UCSD-AML1 (cell line): ENCODE measurements around the gene CST7.

Experiments used
- DNase-seq: peaks from one replicate; lab custom pipeline; 2025; ENCODE audit not compliant: unreplicated experiment; lab: John Stamatoyannopoulos, UW

CST7 gene

GRCh38 chr20:24963672-24964505 is 14.8 kb downstream of the CST7 start:
- no peak for DNase-seq

DNA sequence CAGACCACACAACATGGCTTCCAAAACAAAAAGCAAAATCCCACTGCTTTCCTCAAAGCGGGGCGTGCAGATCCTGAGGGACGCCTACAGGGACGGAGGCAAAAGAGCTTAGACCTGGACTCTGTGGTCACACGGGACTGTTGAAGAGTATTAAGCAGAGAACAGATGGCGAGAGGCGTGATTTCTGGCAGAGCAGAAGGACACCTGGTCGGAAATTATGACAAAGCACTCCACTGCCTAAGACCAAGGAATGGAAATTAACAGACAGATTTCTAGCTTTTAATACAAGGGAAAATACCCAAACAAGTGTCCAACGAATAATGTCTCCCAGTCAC is 15.4 kb downstream of the CST7 start:
- no peak for DNase-seq

DNA sequence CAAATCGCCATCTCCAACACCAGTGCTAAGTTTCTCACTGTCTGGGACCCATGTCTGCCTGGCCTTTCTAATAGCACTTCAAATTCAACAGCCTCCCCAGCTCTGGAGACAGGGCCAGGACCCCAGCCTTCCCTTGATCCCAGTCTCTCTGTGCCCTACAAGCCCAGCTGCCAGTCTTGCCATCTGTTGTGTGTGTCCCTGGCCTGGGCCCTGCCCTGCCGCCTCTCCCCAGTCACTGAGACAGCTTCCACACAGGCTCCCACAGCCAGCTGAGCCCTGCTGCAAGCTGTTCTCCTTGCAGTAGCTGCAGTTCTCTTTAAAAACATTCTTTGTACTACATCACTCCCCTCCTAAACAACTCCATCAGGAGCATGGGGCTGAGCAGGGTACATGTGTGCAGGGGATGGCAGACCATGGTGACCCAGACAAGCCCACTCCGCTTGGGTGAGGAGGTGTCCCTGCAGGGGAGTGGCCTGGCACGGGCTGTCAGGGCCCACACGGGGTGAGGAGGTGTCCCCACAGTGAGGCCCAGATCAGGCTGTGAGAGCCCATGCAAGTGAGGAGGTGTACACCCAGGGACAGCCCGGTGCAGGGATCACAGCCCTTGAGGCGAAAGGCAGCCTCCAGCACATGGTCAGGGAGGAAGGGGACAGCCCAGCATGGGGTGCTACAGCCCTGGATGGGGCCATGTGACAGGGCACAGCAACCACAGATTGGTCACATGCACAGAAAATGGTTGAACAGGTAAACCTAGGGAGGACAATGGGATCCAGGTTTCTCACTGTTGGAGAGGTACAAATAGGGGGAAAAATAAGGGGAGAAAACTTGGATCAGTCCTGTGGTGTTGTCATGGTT is 16.2 kb downstream of the CST7 start:
- no peak for DNase-seq

GRCh38 chr20:24966317-24967012 is 17.4 kb downstream of the CST7 start:
- DNase-seq: no peak

DNA sequence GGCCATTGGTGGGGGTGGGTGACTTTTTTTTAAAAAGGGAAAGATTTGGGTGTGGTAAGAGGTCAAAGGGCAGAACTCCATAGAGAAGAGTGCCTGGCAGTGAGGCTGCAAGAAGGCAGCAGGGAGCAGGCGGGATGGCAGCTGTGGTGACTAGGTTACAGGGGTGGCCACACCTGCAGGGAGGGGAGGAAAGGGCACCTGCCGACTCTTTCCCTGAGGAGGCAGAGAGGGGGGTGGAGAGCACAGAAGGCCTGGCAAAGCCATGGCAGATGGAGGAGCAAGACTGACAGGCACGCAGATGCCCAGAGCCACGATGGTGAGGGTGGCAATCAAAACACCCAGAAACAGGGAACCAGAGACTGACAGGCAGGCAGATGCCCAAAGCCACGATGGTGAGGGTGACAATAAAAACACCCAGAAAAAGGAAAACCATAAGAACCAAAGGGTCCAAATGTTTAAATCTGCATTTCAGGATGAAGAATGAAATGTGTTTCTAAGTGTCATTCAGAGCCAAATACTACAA is 19.3 kb downstream of the CST7 start:
- no peak for DNase-seq

GRCh38 chr20:24969186-24970029 is 20.3 kb downstream of the CST7 start:
- no peak for DNase-seq

DNA sequence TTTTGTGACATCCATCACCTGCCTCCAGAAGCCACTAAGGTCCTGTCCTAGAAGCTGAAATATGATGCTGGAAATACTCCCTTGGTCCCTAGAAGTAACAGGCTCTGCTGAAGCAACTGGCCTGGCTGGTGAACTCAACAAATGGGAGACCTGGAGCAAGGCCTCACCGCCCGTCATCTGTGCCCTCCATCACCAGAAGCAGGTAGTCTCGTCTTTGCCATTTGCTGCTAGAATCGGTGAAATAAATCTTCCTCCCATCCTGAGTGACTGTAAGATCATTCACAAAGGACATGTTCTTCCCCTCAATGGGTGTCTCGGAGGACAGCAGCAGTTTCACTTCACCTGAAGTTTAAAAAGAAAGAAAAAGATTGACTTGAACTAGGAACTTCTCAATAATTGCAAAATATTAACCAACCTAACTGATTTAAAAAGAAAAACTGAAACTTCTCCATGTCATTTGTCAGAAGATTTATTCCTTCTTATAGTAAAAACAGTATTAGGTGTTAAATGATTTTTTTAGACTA is 21.0 kb downstream of the CST7 start:
- DNase-seq: no peak

DNA sequence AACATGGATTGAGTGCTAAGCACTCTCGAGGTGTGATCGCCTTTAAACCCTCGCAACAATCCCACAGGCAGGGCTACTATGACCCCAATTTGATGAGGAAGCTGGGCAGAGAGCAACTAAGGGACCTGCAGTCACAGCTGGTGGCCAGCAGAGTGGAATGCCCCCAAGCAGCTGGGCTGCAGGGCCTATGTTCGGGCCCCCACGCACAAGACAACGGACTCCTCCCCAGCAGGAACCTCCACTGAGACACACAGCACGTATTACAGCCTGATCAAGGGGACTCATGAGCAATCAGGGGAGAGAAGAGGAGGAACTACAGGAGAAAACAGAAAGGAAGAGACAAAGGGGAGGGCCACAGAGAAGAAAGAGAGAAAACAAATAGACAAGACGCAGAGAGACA is 21.7 kb downstream of the CST7 start:
- no peak for DNase-seq

DNA sequence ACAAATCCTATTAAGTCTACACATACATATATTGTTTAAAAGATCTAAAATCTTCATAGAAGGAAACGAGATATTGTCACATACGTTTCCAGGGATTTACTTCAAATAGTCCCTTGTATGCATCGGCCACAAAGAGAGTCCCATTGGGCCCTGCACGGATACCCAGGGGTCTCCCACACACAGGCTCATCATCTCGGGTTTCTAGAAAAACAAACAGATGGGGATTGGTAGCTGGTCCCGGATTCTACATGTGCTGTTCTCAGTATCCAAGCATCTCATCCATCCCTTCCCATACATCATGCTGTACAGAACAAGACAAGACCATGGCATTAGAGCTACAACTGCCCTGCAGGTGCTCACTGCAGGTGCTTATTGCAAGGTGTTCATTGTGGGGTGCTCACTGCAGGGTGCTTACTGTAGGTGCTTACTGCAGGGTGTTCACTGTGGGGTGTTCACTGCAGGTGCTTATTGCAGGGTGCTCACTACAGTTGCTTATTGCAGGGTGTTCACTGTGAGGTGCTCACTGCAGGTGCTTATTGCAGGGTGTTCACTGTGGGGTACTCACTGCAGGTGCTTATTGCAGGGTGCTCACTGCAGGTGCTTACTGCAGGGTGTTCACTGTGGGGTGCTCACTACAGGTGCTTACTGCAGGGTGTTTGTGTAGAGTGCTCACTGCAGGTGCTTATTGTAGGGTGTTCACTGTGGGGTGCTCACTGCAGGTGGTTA is 22.5 kb downstream of the CST7 start:
- no peak for DNase-seq

- DNase-seq: no peak
Measured at GRCh38 chr20:24972341-24972740, 23.3 kb downstream of the CST7 start.

- no peak for DNase-seq
Measured at GRCh38 chr20:24977336-24977735, 28.3 kb downstream of the CST7 start.

DNA sequence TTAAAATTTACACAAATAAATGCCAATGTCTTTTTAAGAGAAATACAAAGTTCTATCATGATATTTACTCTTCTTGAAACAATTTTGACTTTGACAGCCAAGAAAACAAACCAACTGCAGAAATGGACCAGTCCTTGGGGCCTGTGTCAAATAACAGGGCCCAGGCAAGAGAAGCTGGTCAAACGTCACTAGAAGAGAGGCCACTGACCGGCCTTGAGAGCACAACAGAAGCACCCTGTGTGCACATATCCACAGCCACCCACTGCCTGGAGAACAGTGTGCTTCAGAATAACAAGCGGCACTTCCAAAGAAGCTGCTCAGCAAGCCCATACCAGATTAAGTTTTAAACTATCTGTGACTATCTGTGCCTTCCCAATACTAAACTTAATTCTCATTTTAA is 28.7 kb downstream of the CST7 start:
- DNase-seq: no peak

DNA sequence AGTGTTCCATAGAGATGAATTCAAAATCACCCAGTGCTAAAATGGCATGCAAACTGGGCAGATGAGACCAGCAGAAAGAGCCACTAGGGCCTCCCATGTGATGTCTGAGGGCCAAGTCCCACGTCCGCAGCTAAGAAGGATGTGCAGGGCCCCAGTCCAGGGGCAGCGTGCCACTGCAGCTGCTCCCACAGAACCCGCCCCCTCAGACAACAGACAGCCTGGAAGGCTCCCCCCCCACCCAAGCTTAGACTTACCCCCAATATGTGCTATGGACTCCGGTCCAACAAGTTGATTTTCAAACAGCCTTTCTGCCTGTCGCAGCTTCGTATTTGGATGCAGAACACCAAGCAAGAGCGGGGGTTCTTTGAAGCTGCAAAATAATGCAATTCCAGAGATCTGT is 29.4 kb downstream of the CST7 start:
- DNase-seq: no peak

GRCh38 chr20:24979036-24979960 is 30.2 kb downstream of the CST7 start:
- DNase-seq: no peak

GRCh38 chr20:24980291-24981053 is 31.4 kb downstream of the CST7 start:
- DNase-seq: no peak

GRCh38 chr20:24981282-24981681 is 32.2 kb downstream of the CST7 start:
- no peak for DNase-seq

DNA sequence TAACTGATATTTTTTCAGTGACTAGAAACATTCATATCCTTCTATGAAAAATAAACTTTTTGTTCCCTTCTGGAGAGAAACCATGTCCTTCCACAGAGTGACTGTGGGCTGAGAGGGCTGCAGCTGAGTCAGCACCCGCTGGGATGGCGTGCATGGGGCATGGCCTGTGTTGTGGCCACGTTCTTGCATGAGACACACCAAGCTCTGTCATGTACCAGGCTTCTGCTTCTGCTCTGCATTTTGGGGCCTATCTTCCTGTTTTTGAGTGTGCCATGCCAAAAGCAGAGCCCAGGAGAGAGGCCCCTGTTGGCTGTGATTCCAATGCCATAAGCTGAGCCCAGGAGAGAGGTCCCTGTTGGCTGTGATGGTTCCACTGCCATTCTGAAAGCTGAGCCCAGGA is 32.7 kb downstream of the CST7 start:
- no peak for DNase-seq

DNA sequence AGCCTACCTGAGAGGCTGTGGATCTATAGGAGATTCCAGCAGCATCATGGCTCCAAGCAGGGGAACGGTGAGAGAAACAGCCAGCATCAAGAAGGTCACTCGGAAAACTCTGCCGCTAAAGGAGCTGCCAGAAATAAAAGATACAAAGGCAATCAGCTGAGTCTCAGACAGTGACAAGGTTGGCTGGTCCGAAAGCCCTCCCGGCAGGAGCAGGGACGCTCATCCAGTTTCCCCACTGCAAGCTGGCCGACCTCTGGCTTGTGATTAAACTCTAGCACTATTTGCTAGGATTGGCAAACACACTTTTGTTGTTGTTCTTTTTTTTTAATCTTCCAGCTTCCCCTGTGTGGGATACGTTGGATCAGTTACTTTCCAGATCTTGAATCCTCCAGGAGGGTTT is 34.8 kb downstream of the CST7 start:
- DNase-seq: no peak
